Urinary bladder (tissue), 4 donors: ENCODE results near the gene LDLRAD3. TPM values are rescaled to one million over a fixed set of nuclear protein-coding genes. Genes with fewer than 3 reads are reported as not detected.

Source experiments
- DNase-seq: peaks from one replicate; pipeline ENCODE4 v3.0.0-alpha.2; 2015; ENCODE audit errors: extremely low spot score
- H3K27ac ChIP-seq: one replicate; pipeline ENCODE4 v1.5.1; 2013; ENCODE audit warnings: low read depth, mild to moderate bottlenecking, moderate library complexity
- H3K36me3 ChIP-seq: one replicate; pipeline ENCODE4 v1.6.1; 2013; ENCODE audit warnings: mild to moderate bottlenecking, moderate library complexity; ENCODE audit not compliant: insufficient read depth
- H3K4me1 ChIP-seq: one replicate; pipeline ENCODE4 v1.6.1; 2013; ENCODE audit warnings: mild to moderate bottlenecking, moderate library complexity; ENCODE audit not compliant: insufficient read depth
- H3K4me3 ChIP-seq: one replicate; pipeline ENCODE4 v1.5.1; 2013; ENCODE audit warnings: low read depth, low read length
- WGBS: extraction: QIAGEN DNeasy Blood & Tissue Kit; methylation state at CpG from one replicate; pipeline ENCODE4 v1.1.7; 2013; 5-methylcytosine and 5-hydroxymethylcytosine counted together
- polyA plus RNA-seq: library from polyadenylated mRNA; stranded (reverse); fragments of 200-250 nt; gene quantifications from one replicate; pipeline ENCODE4 v1.2.3, GENCODE V29; 2013
- total RNA-seq: library from RNA; depleted of rRNA; stranded (reverse); fragments of >200 nt; gene quantifications from one replicate; pipeline ENCODE4 v1.2.3, GENCODE V29; 2014
- donor health status: healthy with polysubstance abuse.
- donor health status: healthy.

The LDLRAD3 gene
- total and polyA plus RNA-seq, 2 donors = 7.2 to 13.8 TPM

DNA sequence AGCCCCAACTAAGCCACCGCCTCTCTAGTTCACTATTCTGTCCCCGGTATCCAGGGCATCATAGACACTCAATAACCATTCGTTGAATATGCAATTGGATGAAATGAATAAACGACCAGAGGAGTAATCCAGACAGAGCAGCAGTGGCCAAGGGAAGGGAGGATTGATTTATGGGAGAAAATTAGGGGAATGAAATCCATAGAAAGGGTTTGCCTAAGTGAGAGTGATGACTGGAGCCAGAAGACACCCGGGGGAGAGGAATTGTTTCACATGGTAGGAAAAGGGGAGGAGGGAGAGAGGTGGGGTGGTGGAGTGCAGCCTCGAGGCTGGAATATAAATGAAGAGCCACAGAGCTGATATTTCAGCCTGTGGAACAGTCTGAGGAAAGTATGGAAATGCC, 177.2 kb downstream of the LDLRAD3 start:
- 76% methylated on average over 6 of the region's 6 CpGs for WGBS
- Histone ChIP-seq H3K4me3 (no peak overlapping the region), H3K27ac (no peak overlapping the region), H3K36me3 (no peaks in the 10 kb centered on the region), H3K4me1 (no peaks in the 10 kb centered on the region)
- no peak for DNase-seq

DNA sequence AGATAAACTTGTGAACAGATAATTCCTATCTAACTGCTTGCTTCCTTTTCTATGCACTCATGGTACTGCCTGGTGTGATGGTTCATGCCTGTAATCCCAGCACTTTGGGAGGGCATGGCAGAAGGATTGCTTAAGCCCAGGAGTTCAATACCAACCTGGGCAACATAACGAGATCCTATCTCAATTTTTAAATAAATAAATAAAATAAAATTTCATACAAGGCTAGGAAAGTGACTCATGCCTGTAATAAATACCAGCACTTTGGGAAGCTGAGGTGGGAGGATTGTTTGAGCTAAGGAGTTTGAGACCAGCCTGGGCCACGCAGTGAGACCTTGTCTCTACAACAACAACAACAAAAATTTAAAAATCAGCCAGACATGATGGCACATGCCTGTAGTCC, 178.8 kb downstream of the LDLRAD3 start:
- no peak overlapping the region for H3K27ac ChIP-seq
- WGBS = 59% methylated on average over 2 of the region's 2 CpGs
- H3K4me3 ChIP-seq = no peak overlapping the region
- H3K4me1 ChIP-seq = no peaks in the 10 kb centered on the region
- DNase-seq = no peak
- no peaks in the 10 kb centered on the region for H3K36me3 ChIP-seq

DNA sequence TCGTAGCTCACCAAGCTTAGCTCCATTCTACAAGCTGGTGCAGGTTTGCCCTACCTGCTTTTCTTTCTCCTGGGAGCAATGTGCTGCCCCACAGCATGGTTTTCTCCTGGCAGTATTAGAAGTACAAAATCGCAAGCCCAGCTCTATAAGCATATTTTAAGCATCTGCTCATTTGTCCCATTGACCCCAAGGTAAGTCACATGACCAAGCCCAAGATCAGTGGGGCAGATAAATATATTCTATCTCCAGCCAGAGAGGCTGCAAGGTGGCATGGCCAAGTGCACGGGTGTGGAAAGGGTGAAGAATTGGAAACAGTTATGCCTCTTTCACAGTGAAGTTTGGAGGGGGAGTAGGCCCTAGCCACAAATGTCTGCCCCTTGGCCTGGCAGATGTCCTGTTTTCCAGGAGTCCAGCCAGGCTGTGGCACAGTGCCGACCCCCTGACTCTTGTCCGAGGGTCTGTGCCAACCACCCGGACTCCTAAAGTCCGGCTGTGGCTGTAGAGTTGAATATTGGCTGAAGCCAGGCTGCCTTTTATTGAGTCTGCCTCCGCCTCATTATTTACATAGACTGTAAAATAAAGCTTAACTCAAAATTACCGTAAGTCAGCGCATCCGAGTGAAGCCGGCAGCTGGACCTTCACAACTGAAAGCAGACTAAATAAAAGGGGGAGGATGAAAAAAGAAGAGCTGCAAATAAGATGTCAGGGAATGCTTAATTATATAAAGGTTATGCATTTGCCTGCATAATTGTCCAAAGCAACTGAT, 179.7 kb downstream of the LDLRAD3 start:
- no peaks in the 10 kb centered on the region for H3K4me1 ChIP-seq
- no peak overlapping the region for H3K27ac ChIP-seq
- 38% methylated on average over 12 of the region's 12 CpGs for WGBS
- H3K36me3 ChIP-seq = no peaks in the 10 kb centered on the region
- H3K4me3 ChIP-seq = no peak overlapping the region
- no peak for DNase-seq

DNA sequence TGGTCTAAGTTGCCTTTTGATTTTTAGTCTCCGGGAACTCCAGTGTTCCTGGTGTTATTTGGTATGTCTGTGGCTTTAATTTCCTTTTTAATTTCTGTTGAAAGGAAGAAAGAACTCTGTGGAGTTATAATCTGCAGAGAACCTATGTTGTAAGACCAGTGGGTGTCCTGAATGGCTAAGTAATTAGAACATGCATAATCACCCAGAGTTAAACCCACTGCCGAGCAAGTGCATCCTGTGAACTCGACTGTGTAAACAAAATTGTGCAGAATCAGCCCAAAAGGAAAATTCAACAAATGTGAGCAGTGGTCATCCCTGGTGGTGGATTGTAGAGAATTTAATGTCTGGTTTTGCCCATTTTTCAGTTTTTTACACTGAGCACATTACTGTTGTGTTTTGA, 182.8 kb downstream of the LDLRAD3 start:
- 70% methylated on average over 3 of the region's 3 CpGs for WGBS
- Histone ChIP-seq H3K27ac (no peak overlapping the region), H3K4me1 (peaks cover 1% of the 10 kb centered on the region), H3K4me3 (no peak overlapping the region), H3K36me3 (no peaks in the 10 kb centered on the region)
- no peak for DNase-seq

DNA sequence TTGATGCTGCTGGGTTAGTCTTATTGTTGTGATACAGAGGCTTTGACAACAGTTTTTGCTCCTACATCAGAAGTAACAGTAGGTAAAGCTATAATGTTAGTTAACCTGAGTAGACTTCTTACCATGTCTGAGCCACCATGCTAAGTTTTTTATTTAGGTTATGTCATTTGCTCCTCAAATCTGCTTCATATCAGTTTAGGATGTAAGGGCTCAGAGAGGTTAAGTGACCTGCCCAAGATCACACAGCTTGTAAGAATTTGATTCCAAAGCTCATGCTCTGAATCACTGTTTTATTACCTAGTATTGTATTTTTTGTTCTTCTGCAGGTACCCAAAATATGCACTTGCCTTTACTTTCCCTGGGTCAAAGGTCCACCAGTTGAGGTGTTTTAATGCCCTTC, 183.7 kb downstream of the LDLRAD3 start:
- Histone ChIP-seq H3K27ac (no peak overlapping the region), H3K4me1 (peaks cover 2% of the 10 kb centered on the region), H3K36me3 (no peaks in the 10 kb centered on the region), H3K4me3 (no peak overlapping the region)
- DNase-seq = no peak

DNA sequence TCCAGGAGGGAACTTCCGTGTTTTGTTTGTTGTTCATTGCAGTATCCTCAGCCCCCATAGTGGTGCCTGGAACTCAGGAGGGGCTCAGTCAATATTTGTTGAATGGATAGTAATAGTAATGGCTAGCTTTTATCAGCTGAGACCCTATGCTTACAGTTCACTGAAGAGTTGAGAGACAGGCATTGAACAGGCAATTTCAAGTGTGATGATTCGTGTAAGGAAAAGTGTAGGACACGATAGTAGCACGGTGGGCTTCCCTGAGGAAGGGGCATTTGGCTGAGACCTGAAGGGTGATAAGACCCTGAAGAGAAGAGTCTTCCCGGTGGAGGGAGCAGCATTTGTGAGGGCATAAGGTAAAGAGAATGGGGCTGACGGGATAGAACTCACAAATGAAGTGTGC, 186.1 kb downstream of the LDLRAD3 start:
- DNase-seq = no peak
- no peaks in the 10 kb centered on the region for H3K36me3 ChIP-seq
- no peak overlapping the region for H3K4me3 ChIP-seq
- peaks cover 2% of the 10 kb centered on the region for H3K4me1 ChIP-seq
- H3K27ac ChIP-seq = no peak overlapping the region
- 95% methylated on average over 6 of the region's 6 CpGs for WGBS

DNA sequence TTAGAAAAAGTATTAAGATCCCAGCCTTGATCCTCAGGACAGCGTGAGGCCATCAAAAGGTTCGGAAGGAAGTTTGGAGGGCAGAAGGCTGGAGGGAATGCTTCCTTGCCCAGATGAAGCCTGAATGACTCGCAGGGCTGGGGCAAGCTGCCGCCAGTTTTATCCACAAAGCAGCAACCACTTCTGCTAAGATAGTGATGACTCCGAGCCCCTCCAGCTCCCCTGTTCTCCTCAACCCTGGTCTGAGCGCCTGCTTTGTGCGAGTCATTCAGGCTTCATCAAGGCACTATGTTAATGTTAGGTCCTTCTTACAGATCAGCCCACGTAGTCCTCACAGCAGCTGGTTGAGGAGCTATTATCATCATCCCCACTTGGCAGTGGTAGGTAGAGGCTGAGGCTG, 186.5 kb downstream of the LDLRAD3 start:
- no peaks in the 10 kb centered on the region for H3K36me3 ChIP-seq
- DNase-seq = no peak
- no peak overlapping the region for H3K4me3 ChIP-seq
- WGBS = 96% methylated on average over 8 of the region's 8 CpGs
- H3K27ac ChIP-seq = no peak overlapping the region
- peaks cover 2% of the 10 kb centered on the region for H3K4me1 ChIP-seq

DNA sequence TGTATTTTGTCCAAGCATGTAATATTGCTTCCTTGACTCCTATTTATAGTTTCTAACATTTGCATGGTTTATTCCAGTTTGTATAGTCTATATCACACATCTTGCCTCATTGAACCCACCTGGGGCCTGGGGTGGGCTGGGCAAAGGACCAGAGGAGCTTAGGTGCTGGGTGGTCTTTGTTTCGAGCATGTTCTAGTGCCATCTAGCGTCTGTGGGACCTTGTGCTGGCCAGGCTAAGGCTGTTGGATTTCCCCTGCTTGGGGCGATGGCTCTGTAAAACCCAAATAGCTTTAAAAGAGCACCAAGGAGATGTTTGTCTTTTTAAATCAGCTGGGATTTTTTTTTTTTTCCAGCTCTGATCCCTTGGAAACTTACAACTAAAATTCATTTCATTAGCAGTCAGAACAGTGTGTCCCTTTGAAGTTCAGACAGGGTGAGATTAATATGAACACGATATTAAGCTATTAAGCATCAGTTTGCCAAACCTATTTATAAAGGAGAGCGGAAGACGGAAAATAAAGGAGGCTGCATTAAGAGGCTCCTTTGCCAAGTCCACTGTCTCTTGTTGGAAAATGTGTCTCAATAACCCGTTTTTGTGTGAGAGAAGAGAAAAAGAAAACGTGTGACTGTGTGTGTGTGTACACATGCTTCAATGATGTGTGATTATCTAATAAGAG, 188.0 kb downstream of the LDLRAD3 start:
- Histone ChIP-seq H3K36me3 (no peaks in the 10 kb centered on the region), H3K27ac (no peak overlapping the region), H3K4me1 (peaks cover 2% of the 10 kb centered on the region), H3K4me3 (no peak overlapping the region)
- 41% methylated on average over 8 of the region's 8 CpGs for WGBS
- DNase-seq = peak; percentile 35

DNA sequence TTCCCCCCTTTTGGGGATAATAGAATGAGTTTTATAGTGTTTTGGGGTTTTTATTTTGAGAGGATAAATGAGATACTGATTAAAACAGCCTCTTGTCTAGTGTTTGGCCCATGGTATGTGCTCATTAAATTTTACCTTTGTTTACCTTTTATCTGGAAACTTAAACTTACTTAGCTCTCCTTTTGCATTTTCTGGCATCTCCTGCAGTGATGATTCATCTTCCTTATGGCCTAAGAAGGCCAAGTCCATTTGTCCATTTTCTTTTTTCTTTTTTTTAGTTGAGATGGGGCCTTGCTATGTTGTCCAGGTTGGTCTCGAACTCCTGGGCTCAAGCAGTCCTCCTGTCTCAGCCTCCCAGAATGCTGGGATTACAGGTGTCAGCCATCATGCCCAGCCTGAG, 189.1 kb downstream of the LDLRAD3 start:
- Histone ChIP-seq H3K4me1 (peaks cover 2% of the 10 kb centered on the region), H3K36me3 (no peaks in the 10 kb centered on the region), H3K27ac (no peak overlapping the region), H3K4me3 (no peak overlapping the region)
- 92% methylated on average over 1 of the region's 1 CpG for WGBS
- DNase-seq = no peak

DNA sequence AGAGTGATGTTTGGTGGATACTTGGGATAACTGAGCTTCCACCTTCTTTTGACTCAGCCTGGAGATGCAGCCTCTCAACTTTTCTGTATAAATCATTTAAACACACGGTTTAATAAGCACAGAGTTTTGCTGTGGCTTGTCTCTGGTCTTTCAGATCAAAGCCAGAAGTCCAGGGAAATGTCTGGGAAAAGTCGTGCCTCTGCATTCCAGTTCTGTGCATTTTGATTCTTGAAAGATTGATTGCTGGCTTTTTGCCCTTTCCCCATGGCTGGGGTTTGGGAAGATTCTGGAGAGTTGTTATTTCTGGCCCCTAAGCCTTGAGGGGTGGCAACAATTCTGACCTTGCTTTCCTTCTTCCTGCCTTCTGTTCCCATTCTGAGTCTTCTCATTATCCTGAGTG, 191.2 kb downstream of the LDLRAD3 start:
- H3K4me3 ChIP-seq = no peak overlapping the region
- WGBS = 63% methylated on average over 2 of the region's 2 CpGs
- DNase-seq = no peak
- H3K27ac ChIP-seq = no peak overlapping the region
- peaks cover 2% of the 10 kb centered on the region for H3K4me1 ChIP-seq
- no peaks in the 10 kb centered on the region for H3K36me3 ChIP-seq

DNA sequence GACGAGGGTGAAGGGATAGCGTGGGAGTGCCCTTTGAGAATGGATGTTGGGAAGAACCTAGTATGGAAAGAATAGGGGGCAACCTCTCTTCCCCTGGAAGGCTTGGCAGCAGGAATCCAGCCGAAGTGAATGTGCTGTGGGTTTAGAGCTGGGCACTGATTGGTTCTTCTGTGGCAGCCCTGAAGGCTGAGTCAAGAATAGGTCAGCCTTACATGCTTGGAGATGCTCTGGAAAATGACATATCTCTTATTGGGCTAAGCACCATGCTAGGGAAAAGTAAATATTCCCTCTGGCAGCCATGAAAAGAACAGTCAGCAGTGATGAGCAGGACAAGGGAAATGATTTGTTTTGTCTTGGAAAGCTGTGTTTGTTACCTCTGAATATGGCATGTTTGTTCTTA, 195.9 kb downstream of the LDLRAD3 start:
- Histone ChIP-seq H3K36me3 (no peaks in the 10 kb centered on the region), H3K4me3 (no peak overlapping the region), H3K27ac (no peak overlapping the region), H3K4me1 (no peaks in the 10 kb centered on the region)
- no peak for DNase-seq
- WGBS = 93% methylated on average over 3 of the region's 3 CpGs

DNA sequence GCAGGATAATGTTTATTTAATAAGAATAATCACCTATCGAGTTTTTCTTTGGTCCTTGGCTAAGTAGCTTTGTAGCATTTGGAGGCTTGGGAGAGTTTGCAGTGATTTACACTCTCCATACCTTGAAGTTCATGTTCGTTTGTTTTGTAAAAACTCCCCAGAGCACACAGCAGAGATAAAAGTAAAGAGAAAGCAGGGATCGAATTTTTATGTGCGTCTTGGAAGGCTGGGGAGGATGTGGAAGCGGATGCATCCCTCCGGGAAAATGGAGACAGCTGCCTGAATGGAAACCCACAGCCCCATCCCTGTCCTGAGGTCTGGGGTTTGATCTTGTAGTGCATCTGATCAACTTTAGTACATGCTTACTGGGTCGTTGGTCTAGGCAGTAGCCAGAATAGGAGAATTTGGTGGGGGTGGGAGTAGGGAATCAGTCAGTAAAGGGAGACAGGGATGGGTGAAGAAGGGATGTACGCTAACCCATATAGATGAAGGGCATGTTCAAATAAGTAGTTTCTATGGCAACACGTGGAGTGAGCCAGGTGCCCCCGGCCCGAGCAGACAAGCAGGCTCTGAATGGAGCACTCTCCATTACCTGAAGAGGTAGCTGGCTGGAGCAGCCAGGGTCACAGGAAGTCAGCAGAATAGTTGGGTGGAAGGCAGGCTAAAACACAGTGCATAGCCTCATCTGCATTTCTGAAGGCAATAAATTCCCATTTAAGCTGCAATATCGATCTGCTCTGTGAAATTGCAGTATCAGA, 197.5 kb downstream of the LDLRAD3 start:
- DNase-seq = no peak
- Histone ChIP-seq H3K4me3 (no peak overlapping the region), H3K27ac (no peak overlapping the region), H3K36me3 (no peaks in the 10 kb centered on the region), H3K4me1 (no peaks in the 10 kb centered on the region)
- 63% methylated on average over 12 of the region's 12 CpGs for WGBS

DNA sequence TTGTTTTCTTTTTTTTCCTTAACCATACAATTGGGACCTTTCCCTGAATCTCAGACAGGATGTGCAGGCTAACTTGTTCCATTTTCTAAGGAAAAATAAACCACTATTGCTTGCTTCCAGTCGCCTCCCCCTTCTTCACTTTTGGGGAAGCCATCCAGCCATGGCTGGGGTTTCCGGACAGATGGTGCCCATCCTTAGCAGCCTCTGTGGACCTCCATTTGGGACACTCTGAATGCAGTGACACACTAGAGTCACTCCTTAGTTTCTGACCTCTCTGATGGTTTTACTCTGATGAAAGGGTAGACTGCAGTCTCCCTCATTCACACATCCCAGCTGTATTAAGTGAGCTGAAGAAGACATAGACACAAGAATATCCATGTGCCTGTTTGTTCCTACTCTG, 198.1 kb downstream of the LDLRAD3 start:
- no peak overlapping the region for H3K4me3 ChIP-seq
- H3K27ac ChIP-seq = no peak overlapping the region
- H3K36me3 ChIP-seq = no peaks in the 10 kb centered on the region
- WGBS = 92% methylated on average over 2 of the region's 2 CpGs
- H3K4me1 ChIP-seq = no peaks in the 10 kb centered on the region
- DNase-seq = no peak

DNA sequence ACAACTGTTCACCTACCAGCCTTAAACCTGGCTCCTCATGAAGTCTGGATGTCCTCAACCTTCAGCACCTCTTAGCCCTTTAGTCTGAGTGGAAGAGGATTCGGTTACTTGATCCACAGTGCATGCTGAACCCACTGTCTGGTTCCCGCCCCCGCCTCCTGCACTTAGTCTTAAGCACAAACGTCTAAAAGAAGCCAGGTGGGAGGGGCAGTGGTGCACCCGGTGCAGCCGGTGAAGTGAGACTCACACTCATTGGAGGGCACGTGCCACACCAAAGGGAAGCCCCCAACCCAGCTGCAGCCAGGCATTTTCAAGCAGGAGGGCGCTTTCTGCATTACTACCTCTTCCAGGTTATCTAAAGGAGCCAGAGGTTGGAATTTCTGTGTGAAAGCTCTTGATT, 198.6 kb downstream of the LDLRAD3 start:
- Histone ChIP-seq H3K27ac (no peak overlapping the region), H3K4me3 (no peak overlapping the region), H3K4me1 (no peaks in the 10 kb centered on the region), H3K36me3 (no peaks in the 10 kb centered on the region)
- WGBS = 68% methylated on average over 8 of the region's 8 CpGs
- DNase-seq = no peak
